Body of pancreas (tissue), 4 donors: Measurements from ENCODE around the gene GRIK3.

Experiments
- POLR2A ChIP-seq, 3 donors: fragments of 450-650 bp; IDR thresholded peaks; one replicate each; pipeline ENCODE4 v1.6.1; 2016; ENCODE audit warnings: antibody characterized with exemption in 3 of 3, mild to moderate bottlenecking in 2 of 3
- TF ChIP-seq, protein P1 (sequence below), 7 experiments: fragments of 450-650 bp in 4 of 7; fragments of 200-600 bp in 3 of 7; sonication (generic) in 3 of 7; IDR thresholded peaks; one replicate each; pipeline ENCODE4 v1.5.1; 2016 to 2019; ENCODE audit warnings: antibody characterized with exemption in 7 of 7

DNA sequence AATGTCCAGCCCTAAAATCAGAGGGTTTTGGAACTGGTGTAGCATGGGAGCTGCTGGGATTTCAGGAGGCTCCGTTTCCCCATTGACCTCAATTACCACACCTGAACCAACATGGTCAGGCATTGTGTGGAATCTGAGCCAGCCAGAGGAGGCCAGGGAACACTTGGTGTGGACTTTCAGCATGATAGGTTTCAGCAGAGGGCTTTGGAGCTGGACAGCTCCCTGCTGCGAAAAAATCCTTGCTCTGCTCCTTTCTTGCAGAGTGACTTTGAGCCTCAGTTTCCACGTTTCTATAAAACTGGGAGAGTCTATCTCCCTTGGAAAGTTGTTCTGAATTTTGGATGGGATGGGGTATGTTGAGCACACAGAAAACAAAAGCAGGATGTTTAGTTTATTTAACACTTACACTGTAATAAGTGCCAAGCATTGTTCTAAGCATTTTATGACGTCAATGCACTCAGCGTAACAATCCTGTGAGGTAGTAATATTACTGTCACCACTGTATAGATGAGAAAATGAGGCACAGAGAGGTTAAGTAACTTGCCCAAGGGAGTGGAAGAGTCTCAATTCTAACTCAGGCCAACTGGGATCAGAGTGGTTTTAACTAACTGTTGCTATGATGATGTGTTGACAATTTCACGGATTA is 168.0 kb downstream of the GRIK3 start:
- TF ChIP-seq, protein P1, sequence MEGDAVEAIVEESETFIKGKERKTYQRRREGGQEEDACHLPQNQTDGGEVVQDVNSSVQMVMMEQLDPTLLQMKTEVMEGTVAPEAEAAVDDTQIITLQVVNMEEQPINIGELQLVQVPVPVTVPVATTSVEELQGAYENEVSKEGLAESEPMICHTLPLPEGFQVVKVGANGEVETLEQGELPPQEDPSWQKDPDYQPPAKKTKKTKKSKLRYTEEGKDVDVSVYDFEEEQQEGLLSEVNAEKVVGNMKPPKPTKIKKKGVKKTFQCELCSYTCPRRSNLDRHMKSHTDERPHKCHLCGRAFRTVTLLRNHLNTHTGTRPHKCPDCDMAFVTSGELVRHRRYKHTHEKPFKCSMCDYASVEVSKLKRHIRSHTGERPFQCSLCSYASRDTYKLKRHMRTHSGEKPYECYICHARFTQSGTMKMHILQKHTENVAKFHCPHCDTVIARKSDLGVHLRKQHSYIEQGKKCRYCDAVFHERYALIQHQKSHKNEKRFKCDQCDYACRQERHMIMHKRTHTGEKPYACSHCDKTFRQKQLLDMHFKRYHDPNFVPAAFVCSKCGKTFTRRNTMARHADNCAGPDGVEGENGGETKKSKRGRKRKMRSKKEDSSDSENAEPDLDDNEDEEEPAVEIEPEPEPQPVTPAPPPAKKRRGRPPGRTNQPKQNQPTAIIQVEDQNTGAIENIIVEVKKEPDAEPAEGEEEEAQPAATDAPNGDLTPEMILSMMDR (IDR thresholded peaks at IDR 0.05), result no peak
- no peak for TF ChIP-seq POLR2A (IDR thresholded peaks at IDR 0.05)
